ENCODE measurements around the gene CTU2. TPM values are rescaled to one million over a fixed set of nuclear protein-coding genes. Genes with fewer than 3 reads are reported as not detected.

The CTU2 gene
- total and polyA plus RNA-seq, 9 donors = 0.45 to 36.5 (median 19.5) TPM

DNA sequence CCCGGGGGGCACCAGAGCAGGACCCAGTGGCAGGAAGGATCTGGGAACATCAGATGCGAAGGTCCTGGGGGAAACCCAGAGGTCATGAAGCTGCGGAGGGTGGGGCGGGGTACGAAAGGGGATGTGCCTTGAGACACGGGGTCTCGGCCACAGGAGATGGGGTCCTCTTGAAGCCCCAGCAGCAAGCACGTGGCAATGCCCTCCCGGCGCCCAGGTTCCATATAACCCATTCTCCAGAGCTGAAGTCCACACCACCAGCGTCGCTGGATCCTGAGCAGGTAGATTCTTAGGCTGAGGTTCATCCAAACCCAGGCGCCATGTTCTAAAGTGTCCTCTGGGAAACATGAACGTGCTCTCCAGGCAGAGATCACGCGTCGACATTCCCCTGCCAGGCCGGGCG is 57.8 kb downstream of the CTU2 start:
- DNase-seq = no peak
- Histone ChIP-seq H3K9me3 (no peaks in the 10 kb centered on the region), H3K4me1 (ENCODE audit: insufficient read depth) (peaks cover 23% of the 10 kb centered on the region), H3K4me3 (no peak overlapping the region), H3K36me3 (no peaks in the 10 kb centered on the region), H3K27ac (no peak overlapping the region), H3K27me3 (no peaks in the 10 kb centered on the region)
- intact Hi-C loops (cut with DNase I) = no loop called here
- WGBS, 3 donors = 90 to 94% (median 92%) methylated on average over 19 of the region's 19 CpGs
- TF ChIP-seq, protein P1, sequence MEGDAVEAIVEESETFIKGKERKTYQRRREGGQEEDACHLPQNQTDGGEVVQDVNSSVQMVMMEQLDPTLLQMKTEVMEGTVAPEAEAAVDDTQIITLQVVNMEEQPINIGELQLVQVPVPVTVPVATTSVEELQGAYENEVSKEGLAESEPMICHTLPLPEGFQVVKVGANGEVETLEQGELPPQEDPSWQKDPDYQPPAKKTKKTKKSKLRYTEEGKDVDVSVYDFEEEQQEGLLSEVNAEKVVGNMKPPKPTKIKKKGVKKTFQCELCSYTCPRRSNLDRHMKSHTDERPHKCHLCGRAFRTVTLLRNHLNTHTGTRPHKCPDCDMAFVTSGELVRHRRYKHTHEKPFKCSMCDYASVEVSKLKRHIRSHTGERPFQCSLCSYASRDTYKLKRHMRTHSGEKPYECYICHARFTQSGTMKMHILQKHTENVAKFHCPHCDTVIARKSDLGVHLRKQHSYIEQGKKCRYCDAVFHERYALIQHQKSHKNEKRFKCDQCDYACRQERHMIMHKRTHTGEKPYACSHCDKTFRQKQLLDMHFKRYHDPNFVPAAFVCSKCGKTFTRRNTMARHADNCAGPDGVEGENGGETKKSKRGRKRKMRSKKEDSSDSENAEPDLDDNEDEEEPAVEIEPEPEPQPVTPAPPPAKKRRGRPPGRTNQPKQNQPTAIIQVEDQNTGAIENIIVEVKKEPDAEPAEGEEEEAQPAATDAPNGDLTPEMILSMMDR (IDR thresholded peaks at IDR 0.05) = no peak
- TF ChIP-seq EP300 (IDR thresholded peaks at IDR 0.05) (no peak), POLR2A (IDR thresholded peaks at IDR 0.05) (no peak)

GRCh38 chr16:88764913-88765349 is 58.6 kb downstream of the CTU2 start:
- 86 to 90% (median 88%) methylated on average over 8 to 9 of the region's 9 CpGs for WGBS, 3 donors
- H3K4me1 ChIP-seq (ENCODE audit: insufficient read depth) = peaks cover 24% of the 10 kb centered on the region

More at GRCh38 chr16:88764913-88765349, 58.6 kb downstream of the CTU2 start:
- intact Hi-C loops (cut with DNase I) = no loop called here
- no peaks in the 10 kb centered on the region for H3K27me3 ChIP-seq
- no peak overlapping the region for H3K4me3 ChIP-seq
- H3K9me3 ChIP-seq = no peaks in the 10 kb centered on the region
- no peaks in the 10 kb centered on the region for H3K36me3 ChIP-seq
- no peak for DNase-seq
- no peak for TF ChIP-seq EP300 (IDR thresholded peaks at IDR 0.05)
- TF ChIP-seq, protein P1 (IDR thresholded peaks at IDR 0.05) = no peak
- no peak for TF ChIP-seq POLR2A (IDR thresholded peaks at IDR 0.05)
- no peak overlapping the region for H3K27ac ChIP-seq

Small RNAs within 50 kb of the gene (microRNA-seq; reads per million reads assigned to microRNA genes)
- 0 reads per million in 3 donors for gene MIR4722

Other genes starting within 250 kb of the CTU2 start
- 10 to 100 TPM; 16.0 to 40.4 (median 36.5) TPM for gene ZC3H18, start 136.1 kb upstream of the CTU2 start, total RNA-seq
- gene ZC3H18, start 136.1 kb upstream of the CTU2 start, polyA plus RNA-seq = 10 to 100 TPM; 17.1 to 25.3 TPM
- not detected for gene IL17C, start 67.9 kb upstream of the CTU2 start, total RNA-seq
- gene IL17C, start 67.9 kb upstream of the CTU2 start, polyA plus RNA-seq = not detected
- 100 to 1,000 TPM in 1 of 7 donors, 10 to 100 TPM in 6; 17.5 to 244 (median 63.0) TPM for gene CYBA, start 55.5 kb upstream of the CTU2 start, total RNA-seq
- gene CYBA, start 55.5 kb upstream of the CTU2 start, polyA plus RNA-seq = 10 to 100 TPM in 1 of 2 donors, 1 to 10 TPM in 1; 6.5 to 51.5 TPM
- 100 to 1,000 TPM in 1 of 7 donors, 10 to 100 TPM in 5, 1 to 10 TPM in 1; 9.1 to 135 (median 20.9) TPM for gene MVD, start 43.4 kb upstream of the CTU2 start, total RNA-seq
- 10 to 100 TPM in 1 of 2 donors, 1 to 10 TPM in 1; 9.2 to 22.6 TPM for gene MVD, start 43.4 kb upstream of the CTU2 start, polyA plus RNA-seq
- 1 to 10 TPM in 1 of 7 donors, under 1 TPM in 3, not detected in 3; 0.12 to 1.0 (median 0.25) TPM for gene SNAI3, start 20.0 kb upstream of the CTU2 start, total RNA-seq
- gene SNAI3, start 20.0 kb upstream of the CTU2 start, polyA plus RNA-seq = under 1 TPM in 1 of 2 donors, not detected in 1; 0.28 TPM
- gene RNF166, start 95 bp upstream of the CTU2 start, total RNA-seq = 10 to 100 TPM; 17.3 to 26.5 (median 22.2) TPM
- 10 to 100 TPM in 1 of 2 donors, 1 to 10 TPM in 1; 4.7 to 14.0 TPM for gene RNF166, start 95 bp upstream of the CTU2 start, polyA plus RNA-seq
- gene PIEZO1, start 78.7 kb downstream of the CTU2 start, total RNA-seq = 10 to 100 TPM; 27.8 to 93.5 (median 49.1) TPM
- gene PIEZO1, start 78.7 kb downstream of the CTU2 start, polyA plus RNA-seq = 10 to 100 TPM; 13.0 to 62.1 TPM
- gene CDT1, start 97.3 kb downstream of the CTU2 start, total RNA-seq = 1 to 10 TPM in 4 of 7 donors, under 1 TPM in 2, not detected in 1; 0.66 to 3.2 (median 1.5) TPM
- under 1 TPM; 0.18 to 0.56 TPM for gene CDT1, start 97.3 kb downstream of the CTU2 start, polyA plus RNA-seq
- gene APRT, start 105.4 kb downstream of the CTU2 start, total RNA-seq = 100 to 1,000 TPM in 2 of 7 donors, 10 to 100 TPM in 5; 51.3 to 150 (median 74.1) TPM
- gene APRT, start 105.4 kb downstream of the CTU2 start, polyA plus RNA-seq = 10 to 100 TPM; 12.7 to 76.9 TPM
- 10 to 100 TPM; 14.1 to 30.1 (median 21.6) TPM for gene GALNS, start 150.4 kb downstream of the CTU2 start, total RNA-seq
- 10 to 100 TPM; 14.0 to 40.4 TPM for gene GALNS, start 150.4 kb downstream of the CTU2 start, polyA plus RNA-seq
- 10 to 100 TPM; 37.2 to 65.7 (median 56.3) TPM for gene TRAPPC2L, start 150.6 kb downstream of the CTU2 start, total RNA-seq
- 100 to 1,000 TPM in 1 of 2 donors, 10 to 100 TPM in 1; 58.6 to 101 TPM for gene TRAPPC2L, start 150.6 kb downstream of the CTU2 start, polyA plus RNA-seq
- gene PABPN1L, start 160.2 kb downstream of the CTU2 start, total RNA-seq = not detected
- gene PABPN1L, start 160.2 kb downstream of the CTU2 start, polyA plus RNA-seq = under 1 TPM in 1 of 2 donors, not detected in 1; 0.25 TPM